ENCODE data around the gene CDH4.

CDH4 gene

DNA sequence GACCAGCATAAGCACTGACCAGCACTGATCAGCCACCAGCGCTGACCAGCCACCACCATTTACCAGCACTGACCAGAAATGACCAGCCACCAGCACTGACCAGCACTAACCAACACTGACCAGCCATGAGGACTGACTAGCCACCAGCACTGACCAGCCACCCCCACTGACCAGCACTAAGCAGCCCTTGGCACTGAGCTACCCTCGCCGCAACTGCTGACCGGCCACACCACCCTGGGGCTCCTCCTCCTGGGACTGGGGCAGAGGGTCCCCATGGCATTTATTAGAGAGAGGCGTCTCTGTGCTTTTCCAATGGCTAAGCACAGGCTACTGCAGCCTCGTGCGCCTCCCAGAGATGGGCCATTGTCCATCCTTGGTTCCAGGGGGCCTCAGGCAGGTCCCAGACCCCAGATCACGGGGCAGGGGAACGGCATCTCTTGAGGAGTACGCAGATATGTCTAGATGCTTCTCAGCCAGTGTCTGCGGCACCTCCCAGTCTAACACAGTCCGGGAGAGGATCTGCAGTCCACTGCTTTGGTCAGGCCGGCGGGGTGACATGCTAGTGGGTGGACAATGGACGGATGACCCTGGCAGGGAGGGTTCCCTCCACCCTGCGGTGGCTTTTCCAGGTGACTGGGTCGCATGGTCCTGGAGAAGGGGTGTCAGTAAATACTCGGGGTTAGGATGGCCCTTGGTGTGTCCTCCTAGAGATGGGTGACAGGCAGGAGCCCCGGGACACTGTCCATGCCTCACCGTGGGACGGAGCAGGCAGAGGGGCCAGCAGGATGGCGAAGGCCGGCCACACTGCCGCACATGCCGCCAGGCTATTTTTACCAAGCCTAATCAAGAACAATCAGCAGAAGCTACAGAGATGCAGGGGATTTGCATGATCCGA lies 645.6 kb downstream of the CDH4 start:
- no peak for DNase-seq (ENCODE audit: low spot score)

GRCh38 chr20:61898405-61898804 lies 646.3 kb downstream of the CDH4 start:
- no peak for DNase-seq (ENCODE audit: low spot score)

- no peak for DNase-seq (ENCODE audit: low spot score)
These were observed 648.2 kb downstream of the CDH4 start for GRCh38 chr20:61900011-61900944.

DNA sequence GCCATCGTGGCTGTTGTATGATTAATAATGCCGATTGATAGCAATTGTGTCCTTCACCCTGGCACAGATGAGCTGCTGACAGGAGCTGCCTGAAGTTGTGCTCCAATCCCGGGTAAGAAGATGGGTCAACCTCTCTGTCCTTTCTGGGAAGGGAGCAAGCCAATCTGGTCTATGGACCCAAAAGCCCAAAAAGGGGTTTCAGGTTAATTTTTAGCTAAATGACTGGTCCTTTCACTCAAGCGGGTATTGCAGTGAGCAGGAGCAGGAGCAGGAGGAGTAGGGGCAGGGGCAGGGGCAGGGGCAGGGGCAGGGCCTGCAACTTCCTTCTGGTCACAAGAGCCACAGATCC lies 648.9 kb downstream of the CDH4 start:
- DNase-seq (ENCODE audit: low spot score) = no peak

DNA sequence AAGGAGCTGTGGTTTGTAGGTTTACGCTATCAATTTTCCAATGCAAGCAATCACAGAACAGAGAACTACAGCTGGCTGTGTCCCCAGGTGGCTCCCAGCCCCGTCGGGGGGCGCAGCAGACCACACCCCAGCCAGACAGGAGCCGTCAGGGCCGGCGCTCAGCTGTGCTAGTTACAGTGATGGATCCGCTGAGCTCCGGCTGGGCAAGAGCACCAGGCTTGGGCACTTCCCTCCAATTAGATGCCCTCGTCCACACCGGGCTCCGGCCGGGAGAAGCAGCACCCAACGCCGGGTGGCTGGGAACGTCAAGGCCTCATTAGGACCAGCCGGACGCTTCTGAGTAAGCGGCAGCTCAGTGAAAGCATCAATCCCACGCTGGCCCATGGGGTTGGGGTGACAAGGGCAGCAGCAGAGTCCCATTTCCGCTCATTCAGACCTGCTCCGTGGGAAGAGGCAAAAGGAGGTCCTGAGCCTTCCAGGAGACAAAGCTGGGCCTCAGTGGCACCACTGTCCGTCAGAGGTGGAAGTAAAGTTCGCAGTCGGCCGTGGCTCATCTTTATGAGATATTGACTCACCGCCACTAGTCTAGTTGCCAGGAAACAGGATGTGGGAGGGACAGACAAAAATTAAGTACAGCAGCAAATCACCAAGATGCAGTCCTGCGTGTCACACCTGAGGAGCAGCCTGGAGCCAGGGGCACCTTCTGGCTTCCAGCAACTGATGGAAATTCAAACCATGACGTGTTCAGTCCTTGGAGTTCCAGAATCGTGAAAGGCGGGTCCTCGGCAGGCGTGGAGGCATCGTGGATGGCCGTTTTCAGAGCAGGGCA lies 649.5 kb downstream of the CDH4 start:
- DNase-seq (ENCODE audit: low spot score) = no peak

- no peak for DNase-seq (ENCODE audit: low spot score)
These were observed 650.3 kb downstream of the CDH4 start for GRCh38 chr20:61902221-61902869.

- DNase-seq (ENCODE audit: low spot score) = no peak
These were observed 651.7 kb downstream of the CDH4 start for GRCh38 chr20:61903575-61904340.

- no peak for DNase-seq (ENCODE audit: low spot score)
These were observed 652.4 kb downstream of the CDH4 start for GRCh38 chr20:61904456-61904855.

DNA sequence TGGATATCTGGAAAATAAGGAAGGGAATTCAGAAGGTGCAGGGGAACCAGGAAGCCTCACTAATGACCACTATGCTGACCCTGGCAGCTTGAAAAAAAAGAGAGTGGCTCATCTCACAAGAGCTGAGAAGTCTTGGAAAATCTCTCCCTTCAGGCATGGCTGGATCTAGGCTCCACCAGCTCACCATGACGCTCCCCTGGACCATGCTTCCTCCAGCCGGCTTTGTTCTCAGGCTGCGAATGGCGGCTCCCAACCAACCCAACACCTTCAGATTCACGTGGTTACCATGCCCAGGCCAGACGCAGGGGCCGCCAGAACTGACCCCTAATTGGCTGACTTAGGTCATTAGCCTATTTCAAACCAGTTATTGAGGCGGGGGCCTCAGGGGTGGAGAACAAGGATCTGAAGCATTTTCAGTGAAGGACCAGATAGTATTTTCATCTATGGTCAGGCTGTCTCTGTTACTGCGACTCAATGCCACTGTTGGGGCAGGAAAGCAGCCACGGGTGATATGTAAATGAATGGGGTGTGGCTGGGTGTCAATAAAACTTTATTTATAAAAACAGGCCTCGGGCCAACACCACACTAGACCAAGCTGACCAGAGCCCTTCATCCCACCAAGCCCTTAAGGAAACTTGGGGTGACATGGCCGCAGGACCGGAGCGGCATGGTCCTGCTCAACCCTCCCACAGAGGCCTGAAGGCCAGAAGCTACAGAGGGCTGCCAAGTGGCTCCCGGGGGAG lies 653.9 kb downstream of the CDH4 start:
- DNase-seq (ENCODE audit: low spot score) = no peak

- no peak for DNase-seq (ENCODE audit: low spot score)
These were observed 655.2 kb downstream of the CDH4 start for GRCh38 chr20:61907081-61907891.

DNA sequence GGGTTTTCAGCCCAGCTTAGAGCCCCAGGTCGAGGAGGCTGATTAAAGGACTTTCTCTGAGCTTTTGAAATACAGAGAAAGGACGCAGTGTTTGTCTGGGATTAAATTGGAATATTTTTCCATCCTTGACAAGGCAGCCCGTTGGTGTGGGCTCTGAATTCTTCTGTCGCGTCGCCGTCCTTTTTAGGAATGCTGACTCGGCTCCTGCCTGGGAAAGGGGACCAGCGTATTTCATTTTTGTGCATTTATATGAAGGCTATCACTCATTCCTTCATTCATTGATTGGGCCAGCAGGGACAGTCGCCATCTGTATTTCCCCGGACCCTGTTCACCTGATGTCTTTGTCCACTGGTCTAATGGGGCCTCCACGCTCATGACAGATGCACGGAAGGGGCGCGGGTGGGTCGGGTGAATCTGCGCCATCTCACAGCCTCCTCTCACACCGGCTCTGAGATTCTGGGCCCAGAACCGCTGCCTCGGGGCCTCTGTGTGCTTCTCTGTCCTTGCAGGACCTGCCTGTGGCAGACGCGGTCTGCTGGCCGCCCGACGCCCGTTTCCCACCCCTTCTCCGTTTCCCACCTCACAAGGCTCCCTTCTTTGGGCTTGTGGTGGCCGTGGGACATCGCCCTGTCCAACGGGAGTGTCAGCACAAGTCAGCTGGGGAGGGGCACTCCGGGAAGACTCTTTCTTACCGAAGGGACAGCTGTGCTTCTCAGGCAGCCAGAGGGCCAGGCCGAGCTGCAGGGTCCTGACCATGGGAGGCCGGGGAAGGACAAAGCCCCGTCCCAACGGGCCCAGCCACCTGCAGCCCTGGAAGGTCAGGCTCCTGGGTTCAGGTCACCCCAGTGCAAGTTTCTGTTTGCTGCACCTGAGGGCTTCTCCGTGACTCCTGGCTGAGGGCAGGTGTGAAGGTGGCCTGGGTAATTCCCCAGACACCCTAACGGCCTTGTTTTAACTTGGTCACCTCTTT lies 656.3 kb downstream of the CDH4 start:
- no peak for DNase-seq (ENCODE audit: low spot score)

GRCh38 chr20:61909028-61909427 lies 657.0 kb downstream of the CDH4 start:
- DNase-seq (ENCODE audit: low spot score) = no peak

GRCh38 chr20:61909821-61910220 lies 657.8 kb downstream of the CDH4 start:
- DNase-seq (ENCODE audit: low spot score) = no peak

GRCh38 chr20:61911824-61912223 lies 659.8 kb downstream of the CDH4 start:
- no peak for DNase-seq (ENCODE audit: low spot score)

DNA sequence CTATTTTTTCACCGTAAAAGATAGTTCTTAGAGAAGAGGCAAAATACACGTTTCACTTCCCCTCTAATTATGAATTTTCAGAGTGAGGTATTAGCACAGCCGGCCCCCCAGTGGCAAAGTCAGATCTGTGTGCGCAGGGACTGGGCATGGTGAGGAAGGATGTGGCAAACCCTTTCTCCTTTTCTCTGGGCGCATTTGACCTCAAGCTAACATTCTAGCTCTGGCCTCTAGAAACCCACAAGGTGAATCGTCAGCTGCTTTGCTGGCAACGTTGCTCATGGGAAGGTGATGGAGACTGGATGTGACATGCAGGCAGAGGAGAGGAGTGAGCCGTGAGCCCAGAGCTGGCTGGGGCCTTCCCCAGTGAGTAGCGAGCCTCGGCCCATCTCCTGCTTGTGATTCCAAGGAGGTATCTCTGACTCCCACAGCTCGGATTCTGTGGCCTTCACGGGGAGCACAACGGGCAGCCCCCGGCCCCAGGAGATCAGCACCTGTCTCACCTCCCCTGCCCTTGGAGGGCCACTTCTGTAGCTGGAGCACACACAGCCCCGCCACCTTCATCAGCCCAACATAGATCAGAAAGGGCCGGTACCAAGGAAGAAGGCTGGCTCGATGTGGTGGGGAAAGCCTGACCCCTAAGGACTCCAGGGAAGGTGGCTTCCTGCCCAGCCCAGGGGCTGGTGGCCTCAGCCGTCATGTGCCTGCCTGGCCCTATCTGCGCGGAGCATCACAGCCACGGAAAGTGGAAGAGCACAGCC lies 660.8 kb downstream of the CDH4 start:
- no peak for DNase-seq (ENCODE audit: low spot score)

DNA sequence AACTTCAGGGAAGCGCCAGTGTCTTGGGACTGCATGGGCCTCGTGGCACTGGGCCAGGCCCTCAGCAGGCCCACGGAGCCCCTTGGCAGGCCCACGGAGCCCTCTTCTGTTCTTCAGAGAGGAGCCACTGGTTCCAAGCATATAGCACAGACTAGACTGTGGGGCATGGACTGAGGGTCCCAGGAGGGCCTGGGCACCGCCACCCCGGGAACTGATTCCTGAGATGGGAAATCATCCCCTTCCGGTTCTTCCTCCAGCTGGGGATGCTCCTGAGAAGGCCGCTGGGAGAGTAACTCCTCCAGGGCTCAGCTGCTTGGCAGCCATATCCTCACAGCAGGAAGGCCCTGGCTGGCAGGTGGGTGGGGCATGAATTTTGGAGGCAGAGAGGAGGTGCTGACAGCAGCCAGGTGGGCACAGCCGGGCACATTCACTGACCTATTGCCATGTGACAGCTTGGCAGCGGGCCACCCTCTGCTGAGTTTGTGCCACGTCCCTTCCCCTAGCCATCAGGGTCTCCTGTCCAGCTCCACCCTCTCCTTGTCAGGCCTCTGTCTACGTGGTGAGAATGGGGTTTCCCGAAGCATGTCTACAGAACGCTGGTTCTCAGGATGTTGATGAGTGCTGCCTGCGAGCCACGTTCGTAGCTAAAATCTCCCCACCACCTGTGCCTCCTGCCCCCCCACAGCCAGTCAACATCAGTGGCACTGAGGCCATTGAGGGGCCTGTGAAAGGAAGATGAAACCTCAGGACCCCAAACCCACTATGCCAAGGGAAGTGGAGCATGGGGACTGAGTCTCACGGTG lies 661.6 kb downstream of the CDH4 start:
- DNase-seq (ENCODE audit: low spot score) = no peak
